T47D (cell line): ENCODE data around the gene BBLN.

Source experiments
- DNase-seq, 2 experiments: peaks; one replicate each; pipeline versions ENCODE4 v3.0.0 to v3.0.0-alpha.2; 2011 to 2012; ENCODE audit warnings: low read depth in 1 of 2, low spot score in 1 of 2
- JUND ChIP-seq: IDR thresholded peaks from 2 replicates; pipeline ENCODE4 v1.6.1; 2012; ENCODE audit warnings: low read depth
- in situ Hi-C: cut with HindIII; loops from 2 replicates; pipeline ENCODE4 v1.10.0; 2016; ENCODE audit warnings: low sequenced_read_pairs, low pct_unique_long_range_greater_than_20kb

The BBLN gene

DNA sequence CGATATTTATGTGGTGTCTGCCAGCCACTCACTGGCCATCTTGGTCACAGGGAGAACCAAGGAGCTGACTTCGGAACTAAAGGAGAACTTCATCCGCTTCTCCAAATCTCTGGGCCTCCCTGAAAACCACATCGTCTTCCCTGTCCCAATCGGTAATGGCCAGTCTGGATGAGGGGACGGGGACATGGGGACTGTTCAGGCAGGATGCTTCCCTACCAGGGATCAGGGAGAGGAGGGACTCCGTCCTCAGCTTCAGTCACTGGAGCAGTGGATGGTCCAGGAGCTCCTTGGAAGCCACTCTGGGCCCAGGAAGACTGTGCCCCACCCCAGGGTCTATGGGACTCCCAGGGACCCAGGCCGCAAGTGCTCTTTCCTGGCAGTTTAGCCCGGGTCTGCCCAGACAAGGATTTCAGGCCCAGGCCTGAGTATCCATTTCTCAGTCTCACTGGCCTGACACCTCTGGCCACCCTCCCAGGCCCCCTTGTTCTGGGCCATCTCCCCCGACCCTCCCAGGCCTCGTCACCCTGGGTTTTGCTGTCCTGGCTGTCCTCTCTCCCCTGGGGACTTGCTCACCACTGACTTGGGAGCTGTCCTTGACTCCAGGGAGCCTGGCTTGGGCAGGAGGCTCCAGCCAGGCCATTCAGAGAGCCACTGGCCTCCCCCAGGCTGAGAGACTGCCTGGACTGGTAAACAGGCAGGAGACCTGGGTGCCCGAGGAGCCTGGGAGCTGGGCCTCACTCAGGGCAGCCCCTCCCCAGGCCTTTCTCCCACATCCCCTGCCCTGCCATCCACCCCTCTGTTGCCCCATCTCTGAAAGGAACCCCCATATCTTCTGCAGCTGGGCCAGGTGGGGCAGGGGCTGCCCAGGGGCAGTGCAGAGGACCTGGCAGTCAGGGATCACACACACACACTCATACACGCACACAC is 7.7 kb upstream of the BBLN start:
- in situ Hi-C loops, result no loop called here
- no peak for DNase-seq
- TF ChIP-seq JUND, result no peak

DNA sequence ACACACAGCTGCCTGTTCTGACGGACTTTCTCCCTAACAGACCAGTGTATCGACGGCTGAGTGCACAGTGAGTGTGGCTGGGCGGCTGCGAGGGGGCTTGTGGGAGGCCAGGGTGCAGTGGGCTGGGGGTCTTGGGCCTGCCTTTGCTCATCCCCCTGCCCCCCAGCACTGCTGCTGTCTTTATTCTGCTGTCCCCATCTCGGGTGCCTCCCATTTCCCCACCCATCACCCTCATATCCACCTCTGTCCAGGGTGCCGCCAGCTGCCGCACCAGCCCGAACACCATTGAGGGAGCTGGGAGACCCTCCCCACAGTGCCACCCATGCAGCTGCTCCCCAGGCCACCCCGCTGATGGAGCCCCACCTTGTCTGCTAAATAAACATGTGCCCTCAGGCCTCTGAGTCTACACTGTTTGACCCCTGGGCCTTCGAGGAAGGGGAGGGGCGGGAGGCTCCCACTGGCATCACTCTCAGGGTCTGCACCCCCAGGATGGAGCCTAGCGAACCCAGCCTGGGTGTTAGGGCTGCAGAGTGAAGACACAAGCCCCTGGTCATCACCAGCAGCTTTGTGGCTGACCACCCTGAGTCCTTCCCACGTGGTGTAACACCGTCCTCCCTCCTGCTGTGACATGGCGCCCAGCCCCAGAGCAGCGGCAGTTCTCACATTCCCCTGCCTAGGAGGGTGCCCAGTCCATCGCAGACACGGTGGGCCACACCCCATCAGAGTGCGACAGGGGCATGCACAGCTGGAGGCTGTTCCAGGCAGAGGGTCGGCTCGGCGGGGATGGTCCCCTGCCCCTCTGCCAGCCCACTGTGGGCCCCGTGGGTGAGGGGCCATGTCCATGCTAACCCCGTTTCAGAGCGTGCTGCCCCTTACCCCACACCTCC is 6.8 kb upstream of the BBLN start:
- in situ Hi-C loops, result no loop called here
- TF ChIP-seq JUND, result no peak
- DNase-seq, result no peak

DNA sequence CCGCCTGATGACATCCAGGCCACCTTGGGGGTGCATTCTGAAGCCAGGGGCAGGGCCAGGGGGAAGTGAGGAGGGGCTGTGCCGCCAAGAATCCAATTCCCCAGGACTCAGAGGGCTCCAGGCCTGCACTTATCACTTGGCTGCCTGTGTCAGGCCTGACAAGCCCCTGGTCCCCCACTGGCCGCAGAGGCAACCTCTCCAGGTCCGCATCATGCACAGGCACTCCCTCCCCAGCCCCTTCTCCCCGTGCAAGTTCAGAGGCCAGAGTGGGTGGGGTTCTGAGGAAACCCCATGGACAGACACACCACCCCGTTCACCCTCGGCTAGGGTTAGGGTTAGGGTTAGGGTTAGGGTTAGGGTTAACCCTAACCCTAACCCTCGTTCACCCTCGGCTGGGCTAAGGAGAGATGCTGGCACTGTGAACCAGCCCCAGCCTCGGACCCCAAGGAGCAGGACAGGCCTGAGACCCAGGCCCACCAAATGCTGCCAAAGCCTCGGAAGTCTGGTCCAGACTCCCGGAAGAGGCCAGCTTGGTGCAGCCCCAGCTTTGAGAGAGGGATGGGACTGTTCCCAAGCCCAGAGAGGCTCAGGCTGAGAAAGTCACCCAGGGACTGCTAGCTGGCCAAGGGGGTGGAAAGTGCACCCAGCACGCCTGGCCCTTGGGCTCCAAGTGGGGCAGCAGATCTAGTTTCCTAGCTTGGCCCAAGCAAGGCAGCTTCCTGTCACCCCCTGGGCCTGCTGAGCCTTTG is 5.9 kb upstream of the BBLN start:
- no peak for DNase-seq
- no peak for TF ChIP-seq JUND

GRCh38 chr9:128155736-128156500 is 4.1 kb upstream of the BBLN start:
- no peak for TF ChIP-seq JUND
- in situ Hi-C loops, result no loop called here
- DNase-seq, result no peak

More for the DNA sequence above, 5.9 kb upstream of the BBLN start:
- in situ Hi-C loops, result no loop called here

DNA sequence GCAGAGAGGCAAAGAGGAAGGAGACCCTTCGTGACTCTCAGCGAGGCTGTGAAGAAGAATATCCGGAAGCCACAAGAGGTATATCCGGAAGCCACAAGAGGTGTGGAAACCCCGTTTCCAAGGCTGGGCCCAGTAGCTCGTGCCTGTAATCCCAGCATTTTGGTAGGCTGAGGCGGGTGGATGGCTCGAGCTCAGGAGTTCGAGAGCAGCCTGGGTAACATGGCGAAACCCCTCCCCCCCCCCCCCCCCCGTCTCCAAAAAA is 612 bp upstream of the BBLN start:
- TF ChIP-seq JUND, result no peak
- no peak for DNase-seq
- in situ Hi-C loops, result no loop called here

- TF ChIP-seq JUND, result no peak
- in situ Hi-C loops, result no loop called here
- peak in 1 of 2 experiments; percentile 41 for DNase-seq
Measured at GRCh38 chr9:128160603-128160987, 530 bp downstream of the BBLN start.

DNA sequence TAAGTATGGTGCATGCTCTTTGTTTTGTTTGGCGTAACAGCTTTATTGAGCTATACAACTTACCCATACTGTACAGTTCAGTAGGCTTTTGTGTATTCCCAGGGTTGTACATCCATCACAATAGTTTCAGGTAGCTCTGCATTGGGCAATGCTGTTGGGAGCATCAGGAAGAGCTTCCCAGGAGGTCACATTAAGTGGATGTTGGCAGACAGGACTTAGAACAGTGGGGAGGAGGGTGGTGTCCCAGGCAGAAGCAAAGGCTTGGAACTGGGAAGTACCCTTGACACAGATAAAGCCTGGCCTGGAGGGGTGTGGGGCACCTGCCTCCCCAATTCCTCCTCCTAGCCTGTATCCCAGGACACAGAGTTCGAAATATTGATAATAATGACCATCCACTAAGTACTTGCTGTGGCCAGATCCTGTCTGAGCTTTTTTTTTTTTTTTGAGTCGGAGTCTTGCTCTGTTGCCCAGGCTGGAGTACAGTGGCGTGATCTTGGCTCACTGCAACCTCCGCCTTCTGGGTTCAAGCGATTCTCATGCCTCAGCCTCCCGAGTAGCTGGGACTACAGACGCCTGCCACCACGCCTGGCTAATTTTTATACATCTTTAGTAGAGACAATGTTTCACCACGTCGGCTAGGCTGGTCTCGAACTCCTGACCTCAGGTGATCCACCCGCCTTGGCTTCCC is 1.3 kb downstream of the BBLN start:
- DNase-seq, result no peak
- no peak for TF ChIP-seq JUND
- in situ Hi-C loops, result no loop called here

- TF ChIP-seq JUND, result no peak
- in situ Hi-C loops, result no loop called here
- no peak for DNase-seq
Measured at GRCh38 chr9:128162215-128163026, 2.4 kb downstream of the BBLN start.

- in situ Hi-C loops, result no loop called here
- no peak for TF ChIP-seq JUND
- no peak for DNase-seq
Measured at GRCh38 chr9:128163027-128163515, 3.0 kb downstream of the BBLN start.

GRCh38 chr9:128163523-128164306 is 3.6 kb downstream of the BBLN start:
- no peak for DNase-seq
- TF ChIP-seq JUND, result no peak
- in situ Hi-C loops, result no loop called here
